Heart left ventricle (tissue), 16 donors: ENCODE measurements around the gene SPECC1L. TPM values are rescaled to one million over a fixed set of nuclear protein-coding genes. Genes with fewer than 3 reads are reported as not detected.

Experiments
- ATAC-seq, 4 donors: fragments of 200-7000 bp; cut with Tn5 transposase; one replicate each; pipeline ENCODE4 v1.9.1; 2020 to 2022; ENCODE audit warnings: moderate library complexity in 4 of 4, mild to moderate bottlenecking in 3 of 4, moderate number of reproducible peaks in 1 of 4
- DNase-seq, 5 donors: peaks; one replicate each; pipeline ENCODE4 v3.0.0-alpha.2; 2020
- H3K27ac ChIP-seq, 12 donors: fragments of 200-600 bp; sonication (generic) in 4 of 12; one replicate each; pipeline versions ENCODE4 v1.5.0 to v1.8.0; 2016 to 2022; ENCODE audit warnings: mild to moderate bottlenecking in 2 of 12
- H3K27me3 ChIP-seq, 9 donors: fragments of 200-600 bp; sonication (generic) in 2 of 9; one replicate each; pipeline versions ENCODE4 v1.5.1 to v1.8.0; 2016 to 2022; ENCODE audit warnings: mild to moderate bottlenecking in 3 of 9
- H3K36me3 ChIP-seq, 9 donors: fragments of 200-600 bp; sonication (generic) in 2 of 9; one replicate each; pipeline versions ENCODE4 v1.5.0 to v1.8.0; 2018 to 2022; ENCODE audit warnings: mild to moderate bottlenecking in 2 of 9
- H3K4me1 ChIP-seq, 12 donors: fragments of 200-600 bp; sonication (generic) in 4 of 12; one replicate each; pipeline versions ENCODE4 v1.5.0 to v1.8.0; 2016 to 2022; ENCODE audit warnings: mild to moderate bottlenecking in 3 of 12
- H3K4me3 ChIP-seq, 12 donors: fragments of 200-600 bp; sonication (generic) in 4 of 12; one replicate each; pipeline versions ENCODE4 v1.5.0 to v1.8.0; 2017 to 2022; ENCODE audit warnings: mild to moderate bottlenecking in 9 of 12, moderate library complexity in 4 of 12
- H3K9me3 ChIP-seq, 12 donors: fragments of 200-600 bp; sonication (generic) in 4 of 12; one replicate each; pipeline versions ENCODE4 v1.5.0 to v1.8.0; 2016 to 2022; ENCODE audit warnings: mild to moderate bottlenecking in 1 of 12
- CTCF ChIP-seq, 12 donors: fragments of 200-600 bp; sonication (generic) in 4 of 12; IDR thresholded peaks; one replicate each; pipeline versions ENCODE4 v1.5.0 to v1.8.0; 2018 to 2022; ENCODE audit warnings: antibody characterized with exemption in 12 of 12, mild to moderate bottlenecking in 5 of 12
- POLR2A ChIP-seq, 2 donors: fragments of 450-650 bp; IDR thresholded peaks; one replicate each; pipeline ENCODE4 v1.6.1; 2017; ENCODE audit warnings: antibody characterized with exemption in 2 of 2, mild to moderate bottlenecking in 2 of 2, moderate library complexity in 2 of 2
- WGBS, 4 donors: extraction: QIAGEN DNeasy Blood & Tissue Kit in 2 of 4; methylation state at CpG; one replicate each; pipeline versions ENCODE4 v1.1.5 to v1.1.7; 2013 to 2018; 5-methylcytosine and 5-hydroxymethylcytosine counted together
- intact Hi-C, 10 donors: fragments of 100-400 bp; cut with DNase I; formaldehyde crosslinking; loops; one replicate each; pipeline versions ENCODE4 v1.11.1 to v1.14.2; 2022
- polyA plus RNA-seq, 2 donors: library from polyadenylated mRNA; stranded (reverse); fragments of 200-250 nt; gene quantifications; one replicate each; pipeline ENCODE4 v1.2.3, GENCODE V29; 2013
- total RNA-seq, 9 donors: library from RNA; depleted of rRNA in 2 of 9; stranded (reverse); fragments of >200 nt in 2 of 9; fragmentation: NEBNext Ultra II Directional in 3 of 9; extraction: Animal tissue kit (Norgen Biotek cat#: 25700) in 3 of 9; gene quantifications; one replicate each; pipeline versions ENCODE4 v1.1.0 to v1.2.4, GENCODE V29; 2016 to 2023
- donor health status: ischemic (EF 13 %, LVEDD 7.1; RV severe dilation, severe dysfunction).
- donor health status: healthy with polysubstance abuse.
- donor health status: DM: no; HTN: yes; CAD: no.
- donor health status: DM: no; HTN: no; CAD: no.
- donor health status: ischemic (EF 25% LVEDD 6.9; RV normal size, moderate dysfunction).
- donor health status: ischemic (EF 25% LVEDD 5.7; RV mildly dilated, moderate dysfunction).
- donor health status: healthy.
- donor health status: DM: yes; HTN: yes; CAD: no.
- donor health status: ischemic (EF 35%, LVEDD 5.7; RV mildly dilated, moderate dysfunction).
- donor health status: nonischemic (EF 11% LVEDD 7.7; RV severe dilation, severe dysfunction).
- donor health status: DM: yes; HTN: yes; CAD: no.
- donor health status: PGD.
- donor health status: ischemic (EF 29% LVEDD 5.4; RV normal size, mild dysfunction).
- donor health status: nonischemic (EF 23%, LVEDD 6.1; RV moderate dilation, normal function).

SPECC1L gene
- total and polyA plus RNA-seq, 11 donors = 9.8 to 65.3 (median 38.9) TPM

- Histone ChIP-seq H3K4me3 (no peak overlapping the region), H3K27ac (no peak overlapping the region), H3K36me3 (peaks cover 0 to 32% (median 7%) of the 10 kb centered on the region in 9 donors), H3K4me1 (peaks cover under 1 to 78% (median 47%) of the 10 kb centered on the region in 12 donors), H3K27me3 (no peaks in the 10 kb centered on the region), H3K9me3 (no peaks in the 10 kb centered on the region)
- ATAC-seq (no peak), DNase-seq (peak in 1 of 5 donors; percentile 16)
- intact Hi-C loops = loop anchor here in 1 of 10 donors (5.0 kb wide), 1 partner anchor 34 kb away; no protein-coding TSS in a partner anchor
- TF ChIP-seq CTCF (IDR thresholded peaks at IDR 0.05) = no peak
- TF ChIP-seq POLR2A (IDR thresholded peaks at IDR 0.05) = no peak
- 79 to 93% (median 86%) methylated on average over 5 of the region's 5 CpGs for WGBS, 4 donors
These were observed 167.2 kb downstream of the SPECC1L start for GRCh38 chr22:24437741-24438328.

- intact Hi-C loops = no loop called here
- Histone ChIP-seq H3K27ac (no peak overlapping the region), H3K4me3 (no peak overlapping the region), H3K36me3 (peaks cover 0 to 39% (median 7%) of the 10 kb centered on the region in 9 donors), H3K4me1 (peaks cover 0 to 64% (median 29%) of the 10 kb centered on the region in 12 donors), H3K9me3 (no peaks in the 10 kb centered on the region), H3K27me3 (no peaks in the 10 kb centered on the region)
- TF ChIP-seq CTCF (IDR thresholded peaks at IDR 0.05) = no peak
- no peak for TF ChIP-seq POLR2A (IDR thresholded peaks at IDR 0.05)
- no peak for ATAC-seq
- DNase-seq = peak in 1 of 5 donors; percentile 40
- 78 to 88% (median 86%) methylated on average over 9 to 10 of the region's 10 CpGs for WGBS, 4 donors
These were observed 169.7 kb downstream of the SPECC1L start for GRCh38 chr22:24440270-24440717.

GRCh38 chr22:24440718-24441405 lies 170.2 kb downstream of the SPECC1L start:
- no peak for ATAC-seq
- intact Hi-C loops = no loop called here

More at GRCh38 chr22:24440718-24441405, 170.2 kb downstream of the SPECC1L start:
- 88 to 94% (median 93%) methylated on average over 24 to 30 of the region's 30 CpGs for WGBS, 4 donors
- H3K27ac ChIP-seq = no peak overlapping the region
- H3K9me3 ChIP-seq = no peaks in the 10 kb centered on the region
- no peak overlapping the region for H3K4me3 ChIP-seq
- peaks cover 0 to 63% (median 23%) of the 10 kb centered on the region in 12 donors for H3K4me1 ChIP-seq
- H3K36me3 ChIP-seq = peaks cover 0 to 39% (median 7%) of the 10 kb centered on the region in 9 donors
- no peaks in the 10 kb centered on the region for H3K27me3 ChIP-seq
- DNase-seq = peak in 1 of 5 donors; percentile 61
- TF ChIP-seq POLR2A (IDR thresholded peaks at IDR 0.05) = no peak
- TF ChIP-seq CTCF (IDR thresholded peaks at IDR 0.05) = no peak
